NCI-H1694 treated with DMSO at 0.1 percent for 48 hours (cell line): ENCODE measurements around the gene DOK4.

Source experiments
- DNase-seq: peaks from one replicate; lab custom pipeline; 2025; lab: John Stamatoyannopoulos, UW

Gene DOK4

GRCh38 chr16:57485916-57486857 is at the start of gene DOK4:
DOK4 (minus strand) TSS chr16:57486493; CDS start chr16:57479507, 6,986 bp downstream.
- DNase-seq: no peak

GRCh38 chr16:57535680-57536305 is 49.5 kb upstream of the DOK4 start:
- peak; percentile 46 for DNase-seq

- DNase-seq: no peak
Measured at GRCh38 chr16:57534881-57535658, 48.8 kb upstream of the DOK4 start.

GRCh38 chr16:57534337-57534880 is 48.1 kb upstream of the DOK4 start:
- DNase-seq: no peak

GRCh38 chr16:57533431-57534336 is 47.4 kb upstream of the DOK4 start:
- DNase-seq: peak; percentile 19

GRCh38 chr16:57532266-57532625 is 46.0 kb upstream of the DOK4 start:
- no peak for DNase-seq

- no peak for DNase-seq
Measured at GRCh38 chr16:57531635-57532265, 45.5 kb upstream of the DOK4 start.

- DNase-seq: no peak
Measured at GRCh38 chr16:57531253-57531575, 44.9 kb upstream of the DOK4 start.

- no peak for DNase-seq
Measured at GRCh38 chr16:57530522-57531252, 44.4 kb upstream of the DOK4 start.

- no peak for DNase-seq
Measured at GRCh38 chr16:57530104-57530521, 43.8 kb upstream of the DOK4 start.

- DNase-seq: no peak
Measured at GRCh38 chr16:57529391-57530103, 43.3 kb upstream of the DOK4 start.

- no peak for DNase-seq
Measured at GRCh38 chr16:57528499-57529390, 42.5 kb upstream of the DOK4 start.

GRCh38 chr16:57527610-57528360 is 41.5 kb upstream of the DOK4 start:
- no peak for DNase-seq

GRCh38 chr16:57527027-57527426 is 40.7 kb upstream of the DOK4 start:
- DNase-seq: no peak

GRCh38 chr16:57526498-57526897 is 40.2 kb upstream of the DOK4 start:
- DNase-seq: no peak

- DNase-seq: no peak
Measured at GRCh38 chr16:57525761-57526160, 39.5 kb upstream of the DOK4 start.

- DNase-seq: no peak
Measured at GRCh38 chr16:57522960-57523359, 36.7 kb upstream of the DOK4 start.
